Measurements from ENCODE around the gene APRT. TPM values are rescaled to one million over a fixed set of nuclear protein-coding genes. Genes with fewer than 3 reads are reported as not detected.

APRT gene
- total RNA-seq, 1 donor from 2014 or later = 300 TPM

DNA sequence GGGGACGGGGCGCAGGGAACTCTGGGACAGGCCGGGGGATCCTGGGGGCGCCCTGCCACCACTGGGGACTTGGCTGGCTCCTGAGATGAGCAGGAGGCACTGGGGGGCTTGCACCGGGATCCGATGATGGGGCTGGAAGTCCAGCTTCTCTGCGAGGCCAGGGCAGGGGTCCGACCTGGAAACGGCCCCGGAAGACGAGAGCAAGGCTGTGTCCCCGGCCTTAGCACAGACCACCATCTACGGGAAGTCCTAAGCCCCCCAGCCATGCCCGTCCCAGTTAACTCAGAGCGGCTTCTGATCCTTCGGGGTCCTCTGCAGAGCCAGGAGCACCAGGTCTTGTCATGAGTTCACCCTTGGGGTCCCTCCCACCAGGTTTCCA is 7.6 kb downstream of the APRT start:
- no peak for TF ChIP-seq CTCF (conservative IDR thresholded peaks at IDR 0.05; ENCODE audit: low read depth, low read length)
- H3K4me3 ChIP-seq (ENCODE audit: low read depth, low read length) = peak overlapping the region; percentile 77
- no peak for DNase-seq (ENCODE audit: low read depth)

GRCh38 chr16:88803264-88803987 is 8.3 kb downstream of the APRT start, which contains the start of gene CDT1:
Gene CDT1, plus strand, starts transcription at chr16:88803789. Its CDS starts 43 bp downstream, at chr16:88803832.
- no peak for DNase-seq (ENCODE audit: low read depth)
- H3K4me3 ChIP-seq (ENCODE audit: low read depth, low read length) = peak within 1 kb of the TSS; percentile 77
- TF ChIP-seq CTCF (conservative IDR thresholded peaks at IDR 0.05; ENCODE audit: low read depth, low read length) = no peak

DNA sequence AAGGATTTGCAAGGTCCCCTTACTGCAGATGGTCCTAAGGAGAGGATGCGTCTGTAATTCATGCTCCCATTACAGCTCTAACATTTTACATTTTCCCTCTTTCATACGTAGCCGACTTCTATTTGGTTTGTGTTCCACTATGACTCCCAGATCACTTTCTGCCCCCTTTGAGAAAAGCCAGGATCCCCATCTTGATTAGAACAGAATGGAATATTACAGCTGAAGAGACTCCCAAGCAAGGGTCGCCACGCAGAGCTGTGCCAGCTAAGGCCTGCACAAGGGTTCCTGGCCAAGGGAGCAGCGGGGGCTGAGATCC is 11.5 kb downstream of the APRT start:
- H3K4me3 ChIP-seq (ENCODE audit: low read depth, low read length) = no peak overlapping the region
- no peak for DNase-seq (ENCODE audit: low read depth)
- TF ChIP-seq CTCF (conservative IDR thresholded peaks at IDR 0.05; ENCODE audit: low read depth, low read length) = no peak

DNA sequence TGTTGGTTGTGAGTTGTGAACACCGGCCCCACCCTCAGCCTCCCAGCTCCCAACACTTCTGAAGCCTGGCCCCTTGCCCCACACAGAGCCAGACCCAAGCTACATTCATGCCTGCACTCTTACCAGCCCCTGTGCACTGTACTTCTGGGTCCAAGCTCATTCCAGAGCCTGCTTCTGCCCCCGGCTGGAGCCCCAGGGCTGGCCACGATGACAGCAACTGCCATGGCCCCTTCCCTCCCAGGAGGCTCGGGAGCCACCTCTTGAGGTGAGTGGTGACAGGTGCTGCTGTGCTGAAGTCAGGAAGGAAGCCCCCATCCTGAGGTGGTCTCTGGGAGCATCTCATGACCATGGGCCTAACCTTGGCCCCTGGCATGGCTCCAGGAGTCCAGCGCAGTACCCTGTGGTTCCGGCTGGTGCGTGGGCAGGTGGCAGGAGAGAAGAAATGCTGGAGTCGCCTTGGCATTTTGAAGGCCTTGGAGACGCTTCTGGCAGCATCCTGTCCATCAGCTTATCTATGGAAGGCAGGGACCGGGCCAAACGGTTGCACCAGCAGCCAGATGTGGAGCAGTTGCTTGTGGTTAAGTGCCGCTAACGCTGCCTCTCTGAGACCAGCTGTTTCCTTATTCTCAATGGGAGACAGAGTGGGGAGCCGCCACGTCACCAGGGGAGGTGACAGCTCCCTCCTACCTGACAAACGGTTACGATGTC is 12.0 kb downstream of the APRT start:
- no peak for TF ChIP-seq CTCF (conservative IDR thresholded peaks at IDR 0.05; ENCODE audit: low read depth, low read length)
- no peak for DNase-seq (ENCODE audit: low read depth)
- no peak overlapping the region for H3K4me3 ChIP-seq (ENCODE audit: low read depth, low read length)

DNA sequence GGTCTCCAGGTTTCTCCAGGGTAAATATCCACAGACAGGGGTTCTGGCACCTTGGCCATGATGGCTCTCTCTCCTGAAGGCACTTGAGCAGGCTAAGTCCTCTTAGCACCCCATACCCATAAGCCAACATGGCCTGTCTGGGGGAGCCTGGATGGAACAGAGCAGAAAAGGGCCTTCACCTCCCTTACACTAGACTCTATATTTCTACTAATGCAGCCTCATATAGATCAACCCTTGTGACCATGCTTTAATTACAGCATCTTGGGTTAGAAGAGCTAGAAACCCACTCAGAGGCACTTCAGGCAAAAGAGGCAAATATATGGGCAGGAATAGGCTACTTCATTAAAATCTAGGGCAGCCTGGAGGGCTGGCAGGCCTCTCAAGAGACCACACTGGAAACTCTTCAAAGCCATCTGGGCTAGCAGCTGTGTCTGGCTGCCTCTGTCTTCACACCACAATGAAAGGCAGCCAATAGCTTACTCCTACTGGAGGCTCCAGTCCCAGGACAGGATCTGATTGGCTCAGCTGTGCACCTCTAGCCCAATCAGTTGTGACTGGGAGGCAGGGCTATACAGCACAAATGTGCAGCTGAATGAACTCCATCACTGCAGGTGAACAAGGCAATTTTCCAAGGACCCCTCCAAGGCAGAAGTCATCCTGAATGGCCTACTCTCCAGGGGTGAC is 12.8 kb downstream of the APRT start:
- DNase-seq (ENCODE audit: low read depth) = no peak
- TF ChIP-seq CTCF (conservative IDR thresholded peaks at IDR 0.05; ENCODE audit: low read depth, low read length) = no peak
- no peak overlapping the region for H3K4me3 ChIP-seq (ENCODE audit: low read depth, low read length)

DNA sequence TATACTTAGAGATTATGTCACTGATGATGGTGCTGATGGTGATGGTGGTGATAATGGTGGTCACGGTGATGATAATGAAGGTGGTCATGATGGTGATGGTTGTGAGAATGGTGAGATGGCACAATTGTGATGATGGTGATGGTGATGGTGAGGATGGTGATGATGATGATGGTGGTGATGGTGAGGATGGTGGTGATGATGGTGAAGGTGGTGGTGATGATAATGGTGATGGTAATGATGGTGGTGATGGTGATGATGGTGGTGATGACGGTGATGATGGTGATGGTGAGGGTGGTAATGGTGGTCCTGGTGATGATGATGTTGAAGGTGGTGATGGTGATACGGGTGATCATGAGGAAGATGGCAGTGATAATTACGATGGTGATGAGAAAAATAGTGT is 13.7 kb downstream of the APRT start:
- DNase-seq (ENCODE audit: low read depth) = no peak
- TF ChIP-seq CTCF (conservative IDR thresholded peaks at IDR 0.05; ENCODE audit: low read depth, low read length) = no peak
- no peak overlapping the region for H3K4me3 ChIP-seq (ENCODE audit: low read depth, low read length)

All from epithelial cell of proximal tubule (primary cell).